NT2/D1 (cell line): Measurements from ENCODE around the gene SCAMP2.
A peak's percentile ranks its signal among the peaks of the same experiment; 100 is the strongest.

ENCODE experiments used
- DNase-seq: peaks from one replicate; pipeline ENCODE4 v3.0.0-alpha.2; 2011; ENCODE audit warnings: low read depth, low spot score
- H3K27me3 ChIP-seq: 2 replicates; pipeline ENCODE4 v1.6.0; 2011; ENCODE audit warnings: mild to moderate bottlenecking; ENCODE audit not compliant: insufficient read length, insufficient read depth
- H3K36me3 ChIP-seq: 2 replicates; pipeline ENCODE4 v1.6.1; 2011; ENCODE audit warnings: mild to moderate bottlenecking, low read length, mixed read lengths; ENCODE audit not compliant: insufficient read depth, insufficient read length
- H3K4me1 ChIP-seq: 2 replicates; pipeline ENCODE4 v1.5.1; 2011; ENCODE audit not compliant: insufficient read depth, insufficient read length
- H3K4me3 ChIP-seq: 2 replicates; pipeline ENCODE4 v1.5.1; 2011; ENCODE audit warnings: low read depth; ENCODE audit not compliant: insufficient read length
- H3K9ac ChIP-seq: 2 replicates; pipeline ENCODE4 v1.6.0; 2011; ENCODE audit warnings: low read depth; ENCODE audit not compliant: insufficient read length
- H3K9me3 ChIP-seq: 2 replicates; pipeline ENCODE4 v1.5.1; 2011; ENCODE audit warnings: mild to moderate bottlenecking, low read length; ENCODE audit not compliant: insufficient read depth
- SUZ12 ChIP-seq: IDR thresholded peaks from 2 replicates; pipeline ENCODE4 v1.6.1; 2011; ENCODE audit not compliant: insufficient read length, insufficient read depth; ENCODE audit errors: extremely low read depth
- YY1 ChIP-seq: IDR thresholded peaks from 2 replicates; pipeline ENCODE4 v1.6.1; 2011; ENCODE audit not compliant: insufficient read length, insufficient read depth
- ZNF274 ChIP-seq: IDR thresholded peaks from 2 replicates; pipeline ENCODE4 v1.6.1; 2011; ENCODE audit warnings: mild to moderate bottlenecking, low read depth, low read length

Gene SCAMP2

GRCh38 chr15:74878273-74878672 lies 5.1 kb upstream of the SCAMP2 start:
- H3K4me3 ChIP-seq: no peak overlapping the region
- H3K36me3 ChIP-seq: no peaks in the 10 kb centered on the region
- H3K9me3 ChIP-seq: peaks cover 16% of the 10 kb centered on the region; the same call in 1 of the 2 replicates
- H3K9ac ChIP-seq: no peak overlapping the region
- TF ChIP-seq YY1 (no peak), ZNF274 (no peak), SUZ12 (no peak)
- no peaks in the 10 kb centered on the region for H3K4me1 ChIP-seq
- DNase-seq: no peak
- H3K27me3 ChIP-seq: no peaks in the 10 kb centered on the region

GRCh38 chr15:74873756-74874424 lies 725 bp upstream of the SCAMP2 start:
- Histone ChIP-seq H3K27me3 (no peaks in the 10 kb centered on the region), H3K4me1 (peaks cover 2% of the 10 kb centered on the region), H3K36me3 (no peaks in the 10 kb centered on the region), H3K9ac (peak overlapping the region; percentile 79), H3K4me3 (peak overlapping the region; percentile 48), H3K9me3 (no peaks in the 10 kb centered on the region)
- TF ChIP-seq SUZ12 (no peak), YY1 (no peak), ZNF274 (no peak)
- no peak for DNase-seq

- TF ChIP-seq SUZ12: no peak
- TF ChIP-seq ZNF274: no peak
- H3K36me3 ChIP-seq: peaks cover 10% of the 10 kb centered on the region
- peak overlapping the region; percentile 93 for H3K4me3 ChIP-seq
- H3K27me3 ChIP-seq: no peaks in the 10 kb centered on the region
- H3K9ac ChIP-seq: peak overlapping the region; percentile 93
- DNase-seq: no peak
- H3K9me3 ChIP-seq: peaks cover 12% of the 10 kb centered on the region
- peaks cover 2% of the 10 kb centered on the region for H3K4me1 ChIP-seq
Observed at GRCh38 chr15:74872702-74873035, 496 bp downstream of the SCAMP2 start.

DNA sequence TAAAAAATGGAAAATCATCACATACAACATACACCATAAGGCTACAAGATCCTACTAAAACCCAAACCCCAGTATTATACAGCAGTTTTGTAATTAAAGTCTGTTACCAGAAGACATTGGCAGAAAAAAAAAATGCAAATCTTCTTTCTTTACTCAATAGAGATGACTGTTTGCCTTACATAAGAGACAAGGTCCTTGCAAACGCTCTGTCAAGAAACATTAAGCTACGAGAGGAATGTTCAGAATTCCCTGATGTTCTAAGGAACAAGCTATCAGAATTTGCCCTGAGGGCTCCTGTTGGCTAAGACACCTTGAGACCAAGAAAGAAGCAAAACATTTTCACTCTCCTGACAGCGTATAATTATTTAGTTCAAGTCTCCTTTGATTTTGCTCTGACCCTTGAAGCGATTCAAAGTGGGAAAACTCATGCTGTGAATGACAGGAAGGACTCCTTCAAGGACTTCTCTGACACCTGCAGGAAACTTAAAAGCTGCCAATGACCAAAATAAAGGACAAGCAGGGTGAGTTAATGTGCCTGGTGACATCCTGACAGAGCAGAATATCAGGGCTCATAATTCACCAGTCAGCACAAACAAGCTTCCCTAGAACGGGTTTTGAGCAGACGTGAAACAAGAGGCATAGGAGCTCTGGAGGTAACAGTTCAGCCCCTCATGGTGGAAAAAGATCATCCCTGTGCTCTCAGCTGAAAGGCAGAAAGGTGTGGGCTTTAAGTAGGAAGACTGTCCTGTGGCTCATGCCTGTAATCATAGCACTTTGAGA lies 2.5 kb downstream of the SCAMP2 start:
- Histone ChIP-seq H3K27me3 (no peaks in the 10 kb centered on the region), H3K9ac (no peak overlapping the region), H3K9me3 (peaks cover 16% of the 10 kb centered on the region), H3K4me3 (no peak overlapping the region), H3K36me3 (peaks cover 17% of the 10 kb centered on the region), H3K4me1 (peaks cover 2% of the 10 kb centered on the region)
- no peak for TF ChIP-seq SUZ12
- TF ChIP-seq ZNF274: no peak
- TF ChIP-seq YY1: no peak
- DNase-seq: peak; percentile 33

GRCh38 chr15:74869726-74870407 lies 3.3 kb downstream of the SCAMP2 start:
- Histone ChIP-seq H3K27me3 (no peaks in the 10 kb centered on the region), H3K9ac (no peak overlapping the region), H3K4me1 (peaks cover 2% of the 10 kb centered on the region), H3K9me3 (peaks cover 16% of the 10 kb centered on the region), H3K4me3 (no peak overlapping the region), H3K36me3 (peaks cover 17% of the 10 kb centered on the region)
- TF ChIP-seq ZNF274 (no peak), SUZ12 (no peak), YY1 (no peak)
- DNase-seq: no peak

DNA sequence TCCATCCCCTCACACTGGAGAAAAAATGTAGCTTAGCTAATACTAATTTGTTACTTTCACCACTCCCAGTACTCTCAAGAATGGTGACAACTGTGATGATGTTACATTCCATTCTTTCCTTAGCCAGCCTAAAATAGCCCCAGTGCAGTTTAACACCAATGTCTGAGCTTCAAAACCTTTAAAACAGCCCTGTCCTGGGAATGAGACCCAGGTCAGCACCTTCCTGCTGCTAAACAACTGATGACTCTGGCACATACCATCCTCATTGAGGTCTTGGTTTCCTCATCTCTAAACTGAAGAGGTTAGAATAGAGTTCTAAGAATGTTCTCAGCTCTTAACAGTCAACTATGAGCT lies 3.8 kb downstream of the SCAMP2 start:
- no peak for DNase-seq
- Histone ChIP-seq H3K4me1 (peaks cover 2% of the 10 kb centered on the region), H3K9ac (no peak overlapping the region), H3K4me3 (no peak overlapping the region), H3K36me3 (peaks cover 17% of the 10 kb centered on the region), H3K27me3 (no peaks in the 10 kb centered on the region), H3K9me3 (peaks cover 16% of the 10 kb centered on the region)
- no peak for TF ChIP-seq ZNF274
- TF ChIP-seq SUZ12: no peak
- no peak for TF ChIP-seq YY1

GRCh38 chr15:74868059-74868458 lies 5.1 kb downstream of the SCAMP2 start:
- Histone ChIP-seq H3K4me1 (peaks cover 2% of the 10 kb centered on the region), H3K9ac (no peak overlapping the region), H3K4me3 (no peak overlapping the region), H3K27me3 (no peaks in the 10 kb centered on the region), H3K9me3 (peaks cover 16% of the 10 kb centered on the region), H3K36me3 (peaks cover 17% of the 10 kb centered on the region)
- DNase-seq: no peak
- TF ChIP-seq SUZ12: no peak
- TF ChIP-seq YY1: no peak
- no peak for TF ChIP-seq ZNF274
